HG03565 (cell line): ENCODE results near the gene F13A1.

Experiments used
- ATAC-seq: cut with Tn5 transposase; IDR thresholded peaks from one replicate; pipeline ENCODE4 v1.9.1; 2021; ENCODE audit warnings: mild to moderate bottlenecking, moderate library complexity; ENCODE audit not compliant: unreplicated experiment

Gene F13A1

DNA sequence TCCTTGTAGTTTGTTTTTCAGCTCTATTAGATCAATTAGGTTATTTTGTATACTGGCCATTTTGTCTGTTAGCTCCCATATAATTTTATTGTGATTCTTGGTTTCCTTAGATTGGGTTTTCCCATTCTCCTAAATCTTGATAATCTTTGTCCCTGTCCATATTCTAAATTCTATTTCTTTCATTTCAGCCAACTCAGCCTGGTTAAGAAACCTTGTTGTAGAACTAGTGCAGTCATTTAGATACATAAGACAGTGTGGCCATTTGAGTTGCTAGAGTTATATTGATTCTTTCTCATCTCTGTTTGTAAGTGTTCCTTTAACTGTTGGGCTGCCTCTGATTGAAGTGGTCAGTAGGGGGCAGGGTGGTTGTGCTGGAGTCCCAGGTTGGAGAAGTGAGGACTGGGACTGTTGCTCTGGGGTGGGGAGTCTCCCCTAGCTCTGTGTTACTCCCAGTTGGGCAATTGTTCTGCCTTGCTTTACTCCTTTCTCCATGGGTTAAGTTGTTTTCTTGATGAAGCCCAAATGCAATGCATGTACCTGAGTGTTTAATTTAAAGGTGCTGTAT is 214.9 kb downstream of the F13A1 start:
- no peak for ATAC-seq
